CD1c-positive myeloid dendritic cell (primary cell): ENCODE data around the gene SLC10A3.

ENCODE experiments used
- DNase-seq: peaks from one replicate; pipeline ENCODE4 v3.0.0-alpha.2; 2016; ENCODE audit errors: extremely low spot score

SLC10A3 gene

GRCh38 chrX:154440623-154441357 is 49.6 kb downstream of the SLC10A3 start:
- DNase-seq: no peak

- no peak for DNase-seq
These were observed 50.6 kb downstream of the SLC10A3 start for GRCh38 chrX:154439841-154440240.

- no peak for DNase-seq
These were observed 52.2 kb downstream of the SLC10A3 start for GRCh38 chrX:154437971-154438893.
